ENCODE results near the gene ADAM12.

DNA sequence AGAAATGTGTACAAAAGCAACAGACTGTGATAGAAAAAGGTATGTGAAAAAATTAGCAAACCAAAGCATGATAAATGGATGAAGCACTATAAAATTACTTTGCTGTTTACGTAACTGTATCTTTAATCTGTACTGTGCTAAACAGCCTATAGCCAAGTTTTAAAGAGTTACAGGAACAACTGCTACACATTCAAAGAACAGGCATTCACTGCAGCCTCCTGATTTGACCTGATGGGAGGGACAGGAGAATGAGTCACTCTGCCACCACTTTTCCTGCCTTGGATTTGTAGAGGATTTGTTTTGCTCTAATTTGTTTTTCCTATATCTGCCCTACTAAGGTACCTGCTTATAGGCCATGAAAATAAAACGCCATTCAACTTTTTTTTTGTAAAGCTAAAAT is 375.8 kb downstream of the ADAM12 start:
- TF ChIP-seq, protein P1, sequence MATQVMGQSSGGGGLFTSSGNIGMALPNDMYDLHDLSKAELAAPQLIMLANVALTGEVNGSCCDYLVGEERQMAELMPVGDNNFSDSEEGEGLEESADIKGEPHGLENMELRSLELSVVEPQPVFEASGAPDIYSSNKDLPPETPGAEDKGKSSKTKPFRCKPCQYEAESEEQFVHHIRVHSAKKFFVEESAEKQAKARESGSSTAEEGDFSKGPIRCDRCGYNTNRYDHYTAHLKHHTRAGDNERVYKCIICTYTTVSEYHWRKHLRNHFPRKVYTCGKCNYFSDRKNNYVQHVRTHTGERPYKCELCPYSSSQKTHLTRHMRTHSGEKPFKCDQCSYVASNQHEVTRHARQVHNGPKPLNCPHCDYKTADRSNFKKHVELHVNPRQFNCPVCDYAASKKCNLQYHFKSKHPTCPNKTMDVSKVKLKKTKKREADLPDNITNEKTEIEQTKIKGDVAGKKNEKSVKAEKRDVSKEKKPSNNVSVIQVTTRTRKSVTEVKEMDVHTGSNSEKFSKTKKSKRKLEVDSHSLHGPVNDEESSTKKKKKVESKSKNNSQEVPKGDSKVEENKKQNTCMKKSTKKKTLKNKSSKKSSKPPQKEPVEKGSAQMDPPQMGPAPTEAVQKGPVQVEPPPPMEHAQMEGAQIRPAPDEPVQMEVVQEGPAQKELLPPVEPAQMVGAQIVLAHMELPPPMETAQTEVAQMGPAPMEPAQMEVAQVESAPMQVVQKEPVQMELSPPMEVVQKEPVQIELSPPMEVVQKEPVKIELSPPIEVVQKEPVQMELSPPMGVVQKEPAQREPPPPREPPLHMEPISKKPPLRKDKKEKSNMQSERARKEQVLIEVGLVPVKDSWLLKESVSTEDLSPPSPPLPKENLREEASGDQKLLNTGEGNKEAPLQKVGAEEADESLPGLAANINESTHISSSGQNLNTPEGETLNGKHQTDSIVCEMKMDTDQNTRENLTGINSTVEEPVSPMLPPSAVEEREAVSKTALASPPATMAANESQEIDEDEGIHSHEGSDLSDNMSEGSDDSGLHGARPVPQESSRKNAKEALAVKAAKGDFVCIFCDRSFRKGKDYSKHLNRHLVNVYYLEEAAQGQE (IDR thresholded peaks at IDR 0.05; ENCODE audit: borderline replicate concordance), result no peak
- TF ChIP-seq EZH2 (IDR thresholded peaks at IDR 0.05; ENCODE audit: borderline replicate concordance, insufficient read depth, low read length, poor library complexity, severe bottlenecking), result no peak
- no peak for TF ChIP-seq TAF1 (IDR thresholded peaks at IDR 0.05; ENCODE audit: low read depth)
- TF ChIP-seq RAD21 (conservative IDR thresholded peaks at IDR 0.05), result no peak
